Transverse colon (tissue), 4 donors: ENCODE measurements around the gene ENDOG.

Source experiments
- CTCF ChIP-seq, 5 experiments: fragments of 200-600 bp in 3 of 5; fragments of 450-650 bp in 2 of 5; sonication (generic) in 3 of 5; IDR thresholded peaks; 1 replicate in 2 of 5; 2 replicates in 3 of 5; pipeline ENCODE4 v1.5.1; 2016 to 2017; ENCODE audit warnings: antibody characterized with exemption in 5 of 5, inconsistent platforms in 3 of 5, mild to moderate bottlenecking in 2 of 5, moderate library complexity in 1 of 5
- POLR2AphosphoS5 ChIP-seq, 3 donors: sonication (generic); formaldehyde crosslinking; IDR thresholded peaks; one replicate each; pipeline ENCODE4 v1.6.1; 2016; ENCODE audit warnings: antibody characterized with exemption in 3 of 3

DNA sequence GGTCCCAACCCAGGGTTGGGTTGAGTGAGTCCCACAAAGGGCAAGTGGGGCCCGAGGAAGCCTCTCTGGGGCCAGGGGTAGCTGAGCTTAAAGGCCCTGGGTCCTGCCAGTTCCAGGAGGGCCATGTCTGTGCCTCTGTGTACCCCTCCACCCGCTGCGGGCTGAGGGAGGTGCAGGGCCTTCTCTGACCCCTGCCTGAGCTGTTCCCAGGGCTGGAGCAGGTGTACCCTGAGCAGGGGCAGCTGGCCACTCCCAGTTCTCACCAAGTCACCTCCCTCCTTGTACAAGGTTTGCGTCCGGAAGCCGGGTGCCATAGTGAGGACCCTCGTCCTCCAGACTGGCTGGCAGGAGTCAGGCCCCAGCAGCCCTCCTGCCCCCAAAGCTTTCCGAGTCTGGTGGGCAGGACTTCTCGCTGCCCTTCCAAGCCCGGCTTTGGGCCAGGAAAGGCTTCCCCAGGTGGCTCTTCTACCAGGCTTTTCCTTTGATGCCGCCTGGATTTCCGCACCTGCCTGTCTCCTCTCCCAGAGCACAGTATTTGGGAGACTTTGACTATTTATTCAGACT, 9.2 kb upstream of the ENDOG start:
- TF ChIP-seq CTCF (IDR thresholded peaks at IDR 0.05), result no peak
- no peak for TF ChIP-seq POLR2AphosphoS5 (IDR thresholded peaks at IDR 0.05)
